ENCODE measurements around the gene SDE2.
"Not testable (repeated sequence)": the region's sequence is repeated elsewhere in the genome, so short reads cannot be mapped to it uniquely, and the experiment has no call there.

The SDE2 gene

GRCh38 chr1:226004396-226004795, 5.3 kb upstream of the SDE2 start:
- no peak for DNase-seq

- no peak for DNase-seq
Measured at GRCh38 chr1:226003502-226004170, 4.5 kb upstream of the SDE2 start.

GRCh38 chr1:226002667-226003501, 3.7 kb upstream of the SDE2 start:
- DNase-seq: peak; percentile 94

DNA sequence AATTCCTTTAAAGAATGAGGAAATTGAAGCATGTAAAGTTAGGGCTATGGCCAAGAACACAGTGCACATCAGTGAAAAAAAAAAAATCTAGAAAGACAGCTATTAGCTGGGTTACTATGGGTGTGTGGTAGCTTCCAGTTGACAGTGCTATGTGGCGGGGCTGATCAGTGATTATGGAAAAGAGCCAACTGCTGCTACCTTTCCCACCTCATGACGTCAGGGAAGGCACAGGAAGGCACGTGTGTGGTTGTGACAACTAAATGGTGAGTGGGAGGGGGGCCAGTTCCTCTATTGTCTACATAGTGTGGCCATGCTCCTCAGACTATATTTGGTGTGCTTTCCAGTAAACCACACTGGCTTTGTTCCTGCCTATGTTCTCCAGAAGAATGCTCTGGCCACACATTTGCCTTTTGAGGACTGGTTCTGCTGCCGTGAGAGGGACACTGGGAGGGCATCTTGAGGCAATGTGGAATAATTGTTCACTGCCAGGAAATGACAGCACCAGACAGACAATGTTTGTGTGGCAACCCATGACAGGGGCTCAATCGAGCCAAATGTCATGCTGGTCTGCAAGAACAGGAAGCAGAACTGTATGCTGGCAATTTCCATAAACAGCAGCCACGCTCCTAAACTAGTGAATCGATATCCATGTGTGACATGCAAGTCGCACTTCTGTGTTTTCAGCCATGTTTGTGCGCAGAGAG, 3.0 kb upstream of the SDE2 start:
- DNase-seq: peak; percentile 94

DNA sequence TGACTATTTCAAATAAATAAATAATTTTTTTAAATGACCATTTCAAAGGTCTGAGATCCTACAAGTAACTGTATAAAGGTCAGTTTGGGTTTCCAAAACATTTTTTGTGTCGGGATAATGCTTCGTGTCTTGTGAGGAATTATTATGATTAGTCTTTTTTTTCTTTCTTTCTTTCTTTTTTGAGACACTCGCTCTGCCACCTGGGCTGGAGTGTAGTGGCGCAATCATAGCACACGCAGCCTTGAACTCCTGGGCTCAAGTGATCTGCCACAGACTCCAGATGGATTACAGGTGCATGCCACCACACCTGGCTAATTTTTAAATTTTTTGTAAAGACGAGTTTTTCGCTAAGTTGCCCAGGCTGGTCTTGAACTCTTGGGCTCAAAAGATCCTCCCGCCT, 1.9 kb upstream of the SDE2 start:
- no peak for DNase-seq

DNA sequence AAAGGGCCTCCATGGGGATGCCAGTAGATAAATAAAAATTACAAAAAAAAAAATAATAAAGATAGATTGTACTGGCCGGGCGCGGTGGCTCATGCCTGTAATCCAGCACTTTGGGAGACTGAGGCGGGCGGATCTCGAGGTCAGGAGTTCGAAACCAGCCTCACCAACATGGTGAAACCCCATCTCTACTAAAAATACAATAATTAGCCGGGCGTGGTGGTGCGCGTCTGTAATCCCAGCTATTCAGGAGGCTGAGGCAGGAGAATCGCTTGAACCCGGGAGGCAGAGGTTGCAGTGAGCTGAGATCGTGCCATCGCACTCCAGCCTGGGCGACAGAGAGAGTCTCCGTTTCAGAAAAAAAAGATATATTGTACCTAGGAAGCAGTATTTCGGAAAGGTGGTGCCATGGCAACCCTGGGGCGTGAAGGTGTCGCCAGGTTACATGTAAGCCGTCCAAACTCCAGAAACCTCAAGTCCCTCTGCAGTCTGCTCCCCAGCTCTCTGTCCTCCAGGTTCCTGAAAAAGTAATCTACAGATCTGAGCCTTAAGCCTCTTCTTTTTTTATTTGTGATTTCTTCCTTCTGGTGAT, 1.4 kb upstream of the SDE2 start:
- not testable (repeated sequence) for DNase-seq

DNA sequence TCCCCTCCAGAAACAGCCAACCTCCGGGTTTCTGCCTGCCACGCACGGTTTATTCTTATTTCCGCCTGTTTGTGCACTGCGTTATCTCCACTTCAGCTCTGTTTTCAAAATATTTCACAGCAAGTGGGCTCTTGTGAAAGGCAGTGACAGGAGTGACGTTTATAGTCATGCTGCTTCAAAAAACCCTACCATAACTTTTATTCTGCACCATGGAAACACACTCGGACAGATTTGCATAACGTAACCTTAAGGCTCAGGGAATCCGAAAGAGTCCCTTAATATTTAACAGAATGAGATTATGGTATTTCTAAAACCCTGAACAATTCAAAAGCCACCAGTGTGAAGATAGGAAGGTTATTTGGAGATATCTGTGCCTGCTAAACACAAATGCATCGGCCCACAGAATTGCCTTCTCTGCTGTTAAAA, 782 bp upstream of the SDE2 start:
- DNase-seq: peak; percentile 96

- DNase-seq: peak; percentile 66
Measured at GRCh38 chr1:225998560-225999226, 450 bp downstream of the SDE2 start.

DNA sequence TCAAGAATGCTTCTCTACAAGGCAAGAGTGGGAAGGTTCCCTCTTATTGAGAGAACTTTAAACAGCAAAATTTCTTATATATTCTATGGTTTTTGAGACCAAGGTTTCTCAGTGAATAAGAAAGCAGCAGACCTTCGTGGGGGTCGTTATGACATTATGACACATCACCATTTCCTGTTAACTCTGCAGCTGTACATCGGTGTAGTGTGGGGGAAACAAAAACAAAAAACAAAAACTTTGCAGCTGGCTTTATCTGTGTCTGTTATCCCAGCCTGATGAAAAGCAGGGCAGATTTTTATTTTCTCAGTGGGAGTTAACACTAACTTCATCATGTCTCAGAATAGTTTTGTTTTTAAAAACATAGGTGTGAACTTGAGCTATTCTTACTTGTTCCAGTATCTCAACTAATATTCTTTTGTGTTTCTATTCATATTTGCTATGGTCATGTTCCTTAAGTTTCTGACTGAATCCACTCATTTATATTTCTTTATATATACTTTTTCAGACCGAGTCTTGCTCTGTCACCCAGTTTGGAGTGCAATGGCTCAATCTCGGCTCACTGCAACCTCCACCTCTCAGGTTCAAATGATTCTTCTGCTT, 2.1 kb downstream of the SDE2 start:
- peak; percentile 46 for DNase-seq

DNA sequence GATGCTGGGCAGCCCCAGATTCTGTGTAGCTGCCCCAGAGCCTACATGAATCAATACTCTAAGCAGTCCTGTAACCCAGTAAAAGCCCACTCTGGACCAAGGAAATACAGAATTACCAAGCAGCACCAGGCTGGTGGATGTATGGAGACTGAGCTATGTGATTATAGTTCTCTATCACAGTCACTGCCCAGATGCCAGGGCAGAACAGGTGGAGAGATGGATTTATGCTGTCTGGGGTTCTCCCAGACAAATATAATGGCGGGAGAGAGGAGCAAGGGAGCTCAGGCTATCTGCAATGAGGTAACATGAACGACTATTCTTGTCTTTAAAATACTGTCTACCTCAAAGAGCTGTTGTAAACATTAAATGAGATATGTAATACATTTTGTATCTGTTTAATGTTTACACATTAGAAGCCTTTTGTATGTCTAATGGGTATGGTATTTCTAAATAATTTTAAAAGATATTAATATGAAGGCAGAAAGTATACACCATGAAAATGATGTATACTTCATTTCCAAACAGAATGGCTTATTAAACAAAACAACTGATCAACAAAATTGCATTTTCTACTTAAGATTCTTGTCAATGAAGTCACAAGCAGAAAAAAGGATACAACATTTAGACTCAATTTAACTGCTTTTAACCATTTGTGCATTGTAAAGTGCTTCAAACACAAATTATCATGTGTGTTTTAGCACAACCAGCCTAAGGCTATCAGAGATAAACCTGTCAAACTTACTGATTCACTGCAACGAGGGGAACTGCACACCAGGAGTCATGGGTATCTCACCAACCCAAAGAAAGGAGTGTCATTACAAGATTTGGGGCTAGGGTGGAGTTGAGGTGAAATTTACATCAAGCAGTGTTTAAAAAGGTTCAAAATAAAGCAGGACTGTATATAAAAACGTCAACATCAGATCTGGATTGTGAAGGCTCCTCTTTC, 3.0 kb downstream of the SDE2 start:
- peak; percentile 63 for DNase-seq

DNA sequence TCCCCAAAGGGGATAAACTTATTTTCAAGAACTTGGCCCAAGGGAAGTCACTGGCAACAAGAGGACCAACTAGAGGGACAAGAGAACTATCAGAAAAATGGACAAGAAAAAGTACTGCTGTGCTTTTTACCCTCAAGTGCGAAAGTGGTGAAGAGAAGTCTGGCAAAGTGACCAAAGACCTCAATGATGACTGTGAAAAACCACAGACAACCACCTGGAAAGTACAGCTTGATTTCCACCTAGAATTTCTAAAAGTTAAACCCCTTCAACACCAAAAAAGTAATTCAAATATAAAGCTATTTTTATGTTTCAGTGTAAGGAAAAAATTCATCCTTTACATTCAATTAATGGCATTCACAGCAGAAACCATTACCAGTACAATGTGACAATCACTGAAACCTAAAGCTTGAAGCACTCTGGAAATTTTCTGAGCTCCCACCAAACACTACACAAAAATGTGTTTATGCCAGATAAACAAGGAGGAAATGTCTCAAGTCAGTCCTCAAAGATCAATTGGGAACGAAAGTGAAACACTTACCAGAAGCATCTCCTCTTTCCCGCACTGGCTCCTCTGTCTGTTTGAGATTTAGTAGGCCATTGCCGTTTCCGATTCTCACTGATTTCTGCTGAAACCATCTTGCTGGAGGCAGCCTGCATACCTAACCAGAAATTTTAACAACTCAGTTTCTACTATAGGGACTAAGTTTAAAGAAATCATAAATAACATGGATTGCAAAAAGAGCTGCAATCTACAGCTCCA, 8.3 kb downstream of the SDE2 start:
- DNase-seq: peak; percentile 92

GRCh38 chr1:225987491-225988316, 11.4 kb downstream of the SDE2 start:
- DNase-seq: peak; percentile 73

DNA sequence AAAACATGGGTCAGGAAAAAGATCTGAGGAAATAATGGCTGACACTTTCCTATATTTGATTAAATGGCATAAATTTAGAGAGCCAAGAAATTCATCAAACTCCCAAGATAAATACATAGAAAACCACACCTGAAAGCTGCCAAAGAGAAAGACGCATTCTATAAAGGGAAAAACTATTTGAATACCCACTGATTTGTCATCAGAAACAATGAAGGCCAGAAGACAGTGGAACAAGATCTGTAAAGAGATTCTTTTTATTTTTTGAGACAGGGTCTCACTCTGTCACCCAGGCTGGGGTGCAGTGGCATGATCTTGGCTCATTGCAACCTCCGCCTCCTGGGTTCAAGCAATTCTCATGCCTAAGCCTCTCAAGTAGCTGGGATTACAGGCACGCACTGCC, 17.4 kb downstream of the SDE2 start:
- no peak for DNase-seq

GRCh38 chr1:225980005-225980836, 18.9 kb downstream of the SDE2 start:
- DNase-seq: no peak

DNA sequence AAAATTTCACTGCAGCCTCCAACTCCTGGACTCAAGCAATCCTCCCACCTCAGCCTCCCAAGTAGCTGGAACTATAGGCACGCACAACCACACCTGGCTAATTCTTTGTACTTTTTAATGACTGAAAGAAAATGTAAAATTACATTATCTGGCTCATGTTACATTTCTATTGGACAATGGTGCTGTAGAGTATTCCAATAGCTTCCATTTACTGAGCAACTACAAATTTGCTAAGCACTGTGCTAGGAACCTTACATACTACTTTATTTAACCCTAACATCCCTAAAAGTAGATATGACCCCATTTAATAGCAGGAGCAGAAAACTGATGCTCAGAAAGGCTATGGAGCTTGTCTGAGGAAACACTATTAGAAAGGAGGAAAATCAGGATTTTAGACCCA, 19.7 kb downstream of the SDE2 start:
- no peak for DNase-seq

- DNase-seq: peak; percentile 15
Measured at GRCh38 chr1:225977937-225978748, 21.0 kb downstream of the SDE2 start.

GRCh38 chr1:225975146-225975545, 24.0 kb downstream of the SDE2 start:
- not testable (repeated sequence) for DNase-seq

DNA sequence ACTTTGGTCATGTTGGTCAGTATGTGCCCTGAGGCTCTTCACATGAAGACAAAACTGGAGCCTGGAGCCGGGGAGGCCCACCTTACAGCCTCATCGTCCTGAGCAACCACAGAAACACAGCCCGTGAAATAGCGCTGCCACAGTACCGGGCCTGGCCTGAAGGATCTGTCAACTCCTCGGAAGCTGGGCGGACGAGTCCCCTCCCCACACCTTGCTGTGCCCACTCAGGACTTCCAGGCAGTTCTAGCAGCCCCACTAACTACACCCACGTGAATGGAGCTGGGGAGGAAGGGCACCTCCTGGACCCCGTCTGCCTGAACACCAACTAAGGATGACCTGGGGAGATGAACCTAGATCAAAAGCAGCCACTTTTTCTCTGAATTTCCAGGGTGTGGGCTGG, 24.7 kb downstream of the SDE2 start:
- DNase-seq: no peak
